Endodermal cell (in vitro differentiated cells): ENCODE measurements around the gene CCDC152. TPM values are rescaled to one million over a fixed set of nuclear protein-coding genes. Genes with fewer than 3 reads are reported as not detected.

ENCODE experiments used
- DNase-seq: peaks from one replicate; pipeline ENCODE4 v3.0.0-alpha.2; 2017
- H3K27ac ChIP-seq: 2 replicates; pipeline ENCODE4 v1.5.1; 2013; ENCODE audit warnings: mild to moderate bottlenecking, low read depth, low read length, moderate library complexity
- H3K27me3 ChIP-seq: 2 replicates; pipeline ENCODE4 v1.6.1; 2013; ENCODE audit warnings: mild to moderate bottlenecking, low read length, moderate library complexity; ENCODE audit not compliant: insufficient read depth, control insufficient read depth, poor library complexity, severe bottlenecking
- H3K36me3 ChIP-seq: 2 replicates; pipeline ENCODE4 v1.7.0; 2013; ENCODE audit warnings: mild to moderate bottlenecking, low read length, moderate library complexity; ENCODE audit not compliant: control insufficient read depth, insufficient read depth
- H3K4me1 ChIP-seq: one replicate; pipeline ENCODE4 v1.7.0; 2013; ENCODE audit warnings: low read length; ENCODE audit not compliant: control insufficient read depth, insufficient read depth
- H3K4me3 ChIP-seq: 2 replicates; pipeline ENCODE4 v1.5.1; 2013; ENCODE audit warnings: mild to moderate bottlenecking, low read length, moderate library complexity
- H3K9ac ChIP-seq: 2 replicates; pipeline ENCODE4 v1.6.1; 2013; ENCODE audit warnings: mild to moderate bottlenecking, low read length, moderate library complexity; ENCODE audit not compliant: poor library complexity, severe bottlenecking; ENCODE audit errors: extremely low read depth
- H3K9me3 ChIP-seq: 2 replicates; pipeline ENCODE4 v1.6.1; 2013; ENCODE audit warnings: mild to moderate bottlenecking, low read length, moderate library complexity; ENCODE audit not compliant: control insufficient read depth
- H3K27ac Mint-ChIP-seq: 2 replicates; pipeline ENCODE4 v1.8.0; 2020; ENCODE audit warnings: mixed read lengths
- H3K27me3 Mint-ChIP-seq: 2 replicates; pipeline ENCODE4 v1.8.0; 2021; ENCODE audit warnings: mild to moderate bottlenecking, mixed read lengths; ENCODE audit not compliant: insufficient read depth
- H3K36me3 Mint-ChIP-seq: 2 replicates; pipeline ENCODE4 v1.8.0; 2020; ENCODE audit warnings: low read depth, mixed read lengths
- H3K4me1 Mint-ChIP-seq: 2 replicates; pipeline ENCODE4 v1.8.0; 2020; ENCODE audit warnings: mixed read lengths
- H3K4me3 Mint-ChIP-seq: 2 replicates; pipeline ENCODE4 v1.8.0; 2020; ENCODE audit warnings: mild to moderate bottlenecking, moderate library complexity, mixed read lengths
- H3K9me3 Mint-ChIP-seq: 2 replicates; pipeline ENCODE4 v1.8.0; 2020; ENCODE audit warnings: mild to moderate bottlenecking, mixed read lengths
- CTCF ChIP-seq: fragments of 200-600 bp; sonication (generic); conservative IDR thresholded peaks from 2 replicates; pipeline ENCODE4 v1.5.0; 2021; ENCODE audit warnings: antibody characterized with exemption, mild to moderate bottlenecking
- WGBS, 2 experiments: methylation state at CpG; one replicate each; pipeline versions ENCODE4 v1.1.5 to v1.1.7; 2013; ENCODE audit warnings: missing lambda C conversion rate in 2 of 2, mixed read lengths in 1 of 2; ENCODE audit not compliant: insufficient coverage in 1 of 2, insufficient read length in 1 of 2; 5-methylcytosine and 5-hydroxymethylcytosine counted together
- total RNA-seq, 2 donors: library from RNA; stranded (reverse); fragmentation: NEBNext Ultra II Directional in 1 of 2; extraction: Animal tissue kit (Norgen Biotek cat#: 25700) in 1 of 2; gene quantifications; 2 replicates in 1 of 2; 3 replicates in 1 of 2; pipeline ENCODE4 v1.2.1, GENCODE V29; 2021

The CCDC152 gene
- total RNA-seq, 2 donors from 2014 or later: 4.7 to 13.9 TPM

- Histone ChIP-seq H3K9me3 (no peaks in the 10 kb centered on the region), H3K36me3 (no peaks in the 10 kb centered on the region), H3K4me1 (no peaks in the 10 kb centered on the region), H3K27me3 (no peaks in the 10 kb centered on the region), H3K9ac (no peak overlapping the region), H3K4me3 (no peak overlapping the region), H3K27ac (no peak overlapping the region)
- H3K4me3 Mint-ChIP-seq: no peak overlapping the region
- H3K27me3 Mint-ChIP-seq: peaks cover 1% of the 10 kb centered on the region
- whole genome bisulfite sequencing, 2 experiments: 82% methylated on average over 1 of the region's 1 CpG; no CpG with 5 or more reads in 1 of the 2 experiments
- no peaks in the 10 kb centered on the region for H3K9me3 Mint-ChIP-seq
- H3K27ac Mint-ChIP-seq: no peak overlapping the region
- H3K36me3 Mint-ChIP-seq: no peaks in the 10 kb centered on the region
- peaks cover 8% of the 10 kb centered on the region for H3K4me1 Mint-ChIP-seq
- no peak for DNase-seq
- TF ChIP-seq CTCF: no peak
Measured at GRCh38 chr5:42761791-42762190, 5.2 kb downstream of the CCDC152 start.

- H3K9me3 ChIP-seq: peaks cover 15% of the 10 kb centered on the region
- Mint-ChIP-seq H3K9me3 (peaks cover 7% of the 10 kb centered on the region), H3K27ac (no peak overlapping the region), H3K4me1 (peaks cover 6% of the 10 kb centered on the region), H3K4me3 (no peak overlapping the region), H3K27me3 (no peaks in the 10 kb centered on the region), H3K36me3 (peaks cover 4% of the 10 kb centered on the region)
- no peak overlapping the region for H3K4me3 ChIP-seq
- H3K27me3 ChIP-seq: no peaks in the 10 kb centered on the region
- H3K27ac ChIP-seq: no peak overlapping the region
- H3K9ac ChIP-seq: no peak overlapping the region
- H3K36me3 ChIP-seq: no peaks in the 10 kb centered on the region
- no peak for DNase-seq
- TF ChIP-seq CTCF: peak; percentile 79
- WGBS, 2 experiments: 60 to 66% methylated on average over 1 to 3 of the region's 3 CpGs
- H3K4me1 ChIP-seq: peaks cover 3% of the 10 kb centered on the region
Measured at GRCh38 chr5:42767491-42768105, 11.0 kb downstream of the CCDC152 start.

- Mint-ChIP-seq H3K4me3 (no peak overlapping the region), H3K9me3 (peaks cover 7% of the 10 kb centered on the region), H3K27ac (no peak overlapping the region), H3K36me3 (peaks cover 4% of the 10 kb centered on the region), H3K4me1 (peaks cover 6% of the 10 kb centered on the region), H3K27me3 (no peaks in the 10 kb centered on the region)
- H3K36me3 ChIP-seq: no peaks in the 10 kb centered on the region
- no peak for DNase-seq
- H3K9ac ChIP-seq: no peak overlapping the region
- TF ChIP-seq CTCF: no peak
- no peak overlapping the region for H3K27ac ChIP-seq
- peaks cover 15% of the 10 kb centered on the region for H3K9me3 ChIP-seq
- 40 to 56% methylated on average over 1 of the region's 1 CpG for WGBS, 2 experiments
- H3K4me1 ChIP-seq: peaks cover 3% of the 10 kb centered on the region
- no peak overlapping the region for H3K4me3 ChIP-seq
- no peaks in the 10 kb centered on the region for H3K27me3 ChIP-seq
Measured at GRCh38 chr5:42768106-42768504, 11.5 kb downstream of the CCDC152 start.
